Activated T-helper 2 cell treated with anti-CD3 and anti-CD28 coated beads, Interferon-gamma antibody, Interleukin-2, Interleukin-4, amounts not matched to agents 10 μg/mL and 5 μg/mL and 100 μg/mL, durations not matched to agents 14 hours and 24 hours and 36 hours (primary cell): Measurements from ENCODE around the gene AGAP3. TPM values are rescaled to one million over a fixed set of nuclear protein-coding genes. Genes with fewer than 3 reads are reported as not detected.

ENCODE experiments used
- DNase-seq: peaks from one replicate; pipeline ENCODE4 v3.0.0; 2021; ENCODE audit warnings: low spot score
- H3K27ac Mint-ChIP-seq: one replicate; pipeline ENCODE4 v1.8.0; 2021; ENCODE audit warnings: mixed read lengths
- H3K27me3 Mint-ChIP-seq: one replicate; pipeline ENCODE4 v1.8.0; 2021; ENCODE audit warnings: low read depth, mixed read lengths
- H3K36me3 Mint-ChIP-seq: one replicate; pipeline ENCODE4 v1.8.0; 2021; ENCODE audit warnings: low read depth, mixed read lengths
- H3K4me1 Mint-ChIP-seq: one replicate; pipeline ENCODE4 v1.8.0; 2021; ENCODE audit warnings: low read depth, mixed read lengths
- H3K4me3 Mint-ChIP-seq: one replicate; pipeline ENCODE4 v1.8.0; 2021; ENCODE audit warnings: low read depth, mild to moderate bottlenecking, moderate library complexity, mixed read lengths
- H3K9me3 Mint-ChIP-seq: one replicate; pipeline ENCODE4 v1.8.0; 2021; ENCODE audit warnings: mixed read lengths
- intact Hi-C: fragments of 100-400 bp; cut with micrococcal nuclease; formaldehyde crosslinking; loops from one replicate; pipeline ENCODE4 v1.15.1; 2023
- total RNA-seq: library from RNA; stranded (reverse); gene quantifications from 2 replicates; pipeline ENCODE4 v1.2.3, GENCODE V29; 2022

The AGAP3 gene
- total RNA-seq, 1 donor from 2014 or later, result 62.5 TPM

- Mint-ChIP-seq H3K27ac (no peak overlapping the region), H3K27me3 (no peaks in the 10 kb centered on the region)
Measured at GRCh38 chr7:151101621-151102396, 15.5 kb downstream of the AGAP3 start.

DNA sequence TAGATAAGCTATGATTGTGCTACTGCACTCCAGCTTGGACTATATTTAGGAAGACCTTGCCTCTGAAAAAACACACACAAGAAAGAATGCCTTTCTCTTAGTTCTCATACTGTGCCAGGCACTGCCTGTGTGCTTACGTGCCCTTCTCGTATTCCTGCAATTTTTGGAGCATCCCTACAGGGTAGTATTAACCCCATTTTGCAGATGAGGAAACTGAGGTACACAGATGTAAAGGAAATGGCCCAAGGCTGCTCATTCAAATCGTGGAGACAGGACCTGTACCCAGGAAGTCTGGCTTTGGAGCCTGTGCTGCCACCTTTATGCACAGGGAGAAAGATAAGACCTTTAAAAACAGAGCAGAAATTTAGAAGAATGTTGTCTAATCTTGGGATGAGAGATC lies 16.7 kb downstream of the AGAP3 start:
- Mint-ChIP-seq H3K4me1 (no peaks in the 10 kb centered on the region), H3K36me3 (no peaks in the 10 kb centered on the region), H3K9me3 (no peaks in the 10 kb centered on the region), H3K27me3 (no peaks in the 10 kb centered on the region), H3K4me3 (no peak overlapping the region), H3K27ac (peak overlapping the region; percentile 26)
- no peak for DNase-seq
- intact Hi-C loops, result no loop called here

More at GRCh38 chr7:151101621-151102396, 15.5 kb downstream of the AGAP3 start:
- Mint-ChIP-seq H3K4me1 (no peaks in the 10 kb centered on the region), H3K9me3 (no peaks in the 10 kb centered on the region), H3K36me3 (no peaks in the 10 kb centered on the region), H3K4me3 (no peak overlapping the region)
- no peak for DNase-seq
- intact Hi-C loops, result no loop called here

- Mint-ChIP-seq H3K27me3 (no peaks in the 10 kb centered on the region), H3K9me3 (no peaks in the 10 kb centered on the region), H3K4me1 (no peaks in the 10 kb centered on the region), H3K4me3 (no peak overlapping the region), H3K36me3 (no peaks in the 10 kb centered on the region), H3K27ac (no peak overlapping the region)
- no peak for DNase-seq
- intact Hi-C loops, result no loop called here
Measured at GRCh38 chr7:151103973-151104372, 17.7 kb downstream of the AGAP3 start.

- no peaks in the 10 kb centered on the region for H3K27me3 Mint-ChIP-seq
- H3K9me3 Mint-ChIP-seq, result no peaks in the 10 kb centered on the region
- no peak overlapping the region for H3K27ac Mint-ChIP-seq
- no peaks in the 10 kb centered on the region for H3K4me1 Mint-ChIP-seq
- H3K36me3 Mint-ChIP-seq, result no peaks in the 10 kb centered on the region
- H3K4me3 Mint-ChIP-seq, result no peak overlapping the region
- no peak for DNase-seq
- intact Hi-C loops, result no loop called here
Measured at GRCh38 chr7:151104411-151105235, 18.3 kb downstream of the AGAP3 start.

- no peaks in the 10 kb centered on the region for H3K4me1 Mint-ChIP-seq
- H3K27ac Mint-ChIP-seq, result no peak overlapping the region
- H3K27me3 Mint-ChIP-seq, result peaks cover under 1% of the 10 kb centered on the region
- no peaks in the 10 kb centered on the region for H3K9me3 Mint-ChIP-seq
- intact Hi-C loops, result no loop called here
- DNase-seq, result no peak
- H3K36me3 Mint-ChIP-seq, result no peaks in the 10 kb centered on the region
- H3K4me3 Mint-ChIP-seq, result no peak overlapping the region
Measured at GRCh38 chr7:151107882-151108281, 21.6 kb downstream of the AGAP3 start.

DNA sequence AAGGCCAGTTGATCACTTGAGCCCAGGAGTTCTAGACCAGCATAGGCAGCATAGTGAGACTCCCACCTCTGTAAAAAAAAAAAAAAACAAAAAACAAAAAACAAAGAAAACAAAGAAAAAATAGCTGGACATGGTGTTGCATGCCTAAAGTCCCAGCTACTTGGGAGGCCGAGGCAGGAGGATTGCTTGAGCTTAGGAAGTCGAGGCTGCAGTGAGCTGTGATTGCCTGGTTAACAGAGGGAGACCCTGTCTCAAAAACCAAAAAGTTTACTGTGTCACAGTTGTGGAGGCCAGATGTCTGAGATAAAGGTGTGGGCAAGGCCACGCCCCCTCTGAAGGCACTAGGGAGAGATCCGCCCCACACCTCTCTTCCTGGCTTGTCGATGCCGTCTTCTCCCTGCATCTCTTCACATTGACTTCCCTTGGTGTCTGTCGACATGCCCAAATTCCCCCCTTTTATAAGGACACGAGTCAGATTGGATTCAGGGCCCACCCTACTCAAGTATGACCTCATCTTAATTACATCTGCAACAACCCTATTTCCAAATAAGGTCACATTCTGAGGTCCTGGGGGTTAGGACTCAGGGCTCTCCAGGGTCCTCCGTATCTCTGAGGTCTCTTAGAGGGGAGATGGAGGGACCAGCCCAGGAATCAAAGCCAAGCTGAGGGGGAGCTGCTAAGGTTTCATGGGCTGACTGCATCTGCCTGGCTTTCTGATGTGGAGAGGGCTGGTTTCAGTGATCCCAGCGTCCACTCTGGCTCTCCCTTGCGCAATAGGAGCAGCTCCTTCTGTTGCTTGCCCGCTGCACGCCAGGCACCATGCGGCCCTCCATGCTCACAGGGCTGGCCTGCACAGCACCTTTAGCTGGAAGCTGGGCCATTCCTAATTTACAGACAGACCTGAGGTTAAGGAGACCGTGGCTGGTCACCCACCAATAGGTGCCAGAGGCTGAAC lies 23.1 kb downstream of the AGAP3 start:
- Mint-ChIP-seq H3K4me1 (no peaks in the 10 kb centered on the region), H3K9me3 (no peaks in the 10 kb centered on the region), H3K4me3 (no peak overlapping the region), H3K36me3 (no peaks in the 10 kb centered on the region), H3K27me3 (peaks cover 1% of the 10 kb centered on the region), H3K27ac (no peak overlapping the region)
- intact Hi-C loops, result loop anchor here (5.0 kb wide), 1 partner anchor 212 kb away; no protein-coding TSS in a partner anchor
- no peak for DNase-seq

DNA sequence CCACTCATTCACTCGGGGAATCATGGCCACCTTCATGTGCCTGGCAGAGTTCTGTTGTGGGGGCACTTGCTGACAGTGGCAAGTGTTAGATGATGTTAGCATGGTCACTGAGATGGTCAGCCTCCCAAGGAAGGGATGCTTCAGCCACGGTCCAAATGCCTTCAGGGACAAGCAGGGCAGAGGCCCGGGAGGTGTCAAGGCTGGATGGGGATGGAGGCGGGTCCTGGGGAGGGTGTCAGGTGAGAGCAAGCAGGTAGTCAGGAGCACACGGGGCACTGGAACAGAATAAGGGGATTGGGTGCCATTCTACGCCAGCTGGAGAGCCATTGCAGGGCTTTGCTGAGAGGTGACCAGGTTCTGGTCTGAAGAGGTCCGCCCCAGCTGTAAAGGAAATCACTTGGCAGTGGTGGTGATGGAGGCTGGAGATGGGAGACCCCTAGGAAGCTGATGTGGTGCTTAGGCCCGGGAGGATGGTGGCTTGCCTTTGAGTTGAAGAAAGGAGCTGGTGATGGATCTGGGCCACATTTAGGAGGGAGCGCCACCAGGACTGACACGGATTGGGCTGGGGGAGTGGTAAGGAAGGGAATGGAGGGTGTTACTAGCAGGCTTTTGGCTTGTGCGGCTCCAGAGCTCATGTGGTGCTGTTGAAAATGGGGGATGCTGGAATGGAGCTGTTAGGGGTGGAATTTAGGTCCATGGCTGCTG lies 24.1 kb downstream of the AGAP3 start:
- no peak for DNase-seq
- peaks cover 1% of the 10 kb centered on the region for H3K27me3 Mint-ChIP-seq
- intact Hi-C loops, result loop anchor here (5.0 kb wide), 1 partner anchor 213 kb away; no protein-coding TSS in a partner anchor
- H3K4me3 Mint-ChIP-seq, result no peak overlapping the region
- no peaks in the 10 kb centered on the region for H3K36me3 Mint-ChIP-seq
- H3K27ac Mint-ChIP-seq, result no peak overlapping the region
- H3K9me3 Mint-ChIP-seq, result no peaks in the 10 kb centered on the region
- H3K4me1 Mint-ChIP-seq, result no peaks in the 10 kb centered on the region

- Mint-ChIP-seq H3K4me3 (no peak overlapping the region), H3K4me1 (no peaks in the 10 kb centered on the region), H3K27me3 (peaks cover 5% of the 10 kb centered on the region), H3K27ac (no peak overlapping the region), H3K9me3 (no peaks in the 10 kb centered on the region), H3K36me3 (no peaks in the 10 kb centered on the region)
- peak; percentile 55 for DNase-seq
- intact Hi-C loops, result loop anchor here (1.0 to 5.0 kb wide), 3 partner anchors 23 to 214 kb away; partner anchors contain the start of gene ABCB8
Measured at GRCh38 chr7:151110941-151111645, 24.8 kb downstream of the AGAP3 start.

DNA sequence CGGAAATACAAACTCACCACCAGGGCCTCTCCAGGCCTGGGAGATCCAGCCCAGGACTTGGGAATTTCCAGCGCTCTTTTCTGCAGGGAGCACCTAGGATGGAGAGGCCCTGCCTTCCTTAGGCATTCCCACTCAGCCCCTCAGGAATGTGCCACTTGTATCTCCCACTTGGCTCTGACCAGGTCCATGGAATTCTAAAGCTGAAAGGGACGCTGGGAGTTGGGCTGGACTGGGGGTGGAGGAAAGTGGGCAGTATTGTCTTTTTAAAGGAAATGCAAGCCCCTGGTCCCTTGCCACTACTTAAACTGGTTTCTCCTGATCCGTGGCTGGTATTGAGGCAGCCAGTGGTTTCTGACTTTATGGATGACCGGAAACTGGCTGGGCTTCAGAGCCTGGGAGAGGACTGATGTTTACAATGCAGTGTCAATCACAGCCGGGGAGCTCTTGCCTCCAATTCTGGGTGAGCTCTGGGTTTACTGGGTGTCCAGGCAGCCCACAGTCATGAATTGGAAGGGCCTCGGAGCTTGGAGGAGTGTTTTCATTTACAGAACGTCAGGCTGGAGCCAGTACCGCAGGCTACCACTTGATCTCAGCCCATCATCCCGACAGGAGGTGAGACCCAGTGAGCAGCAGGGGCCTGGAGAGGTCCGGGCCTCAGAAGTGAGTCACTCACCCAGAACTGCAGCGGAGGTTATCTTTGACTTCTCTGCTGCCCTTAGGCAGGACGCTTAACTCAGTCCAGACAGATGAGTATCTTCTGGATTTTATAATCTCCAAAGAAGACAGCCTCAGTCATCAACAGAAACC lies 27.3 kb downstream of the AGAP3 start:
- Mint-ChIP-seq H3K4me3 (no peak overlapping the region), H3K36me3 (no peaks in the 10 kb centered on the region), H3K9me3 (no peaks in the 10 kb centered on the region), H3K4me1 (no peaks in the 10 kb centered on the region), H3K27ac (no peak overlapping the region), H3K27me3 (peaks cover 5% of the 10 kb centered on the region)
- DNase-seq, result no peak
- intact Hi-C loops, result loop anchor here (5.0 kb wide), 1 partner anchor 216 kb away; no protein-coding TSS in a partner anchor

GRCh38 chr7:151114151-151115090 lies 28.1 kb downstream of the AGAP3 start:
- Mint-ChIP-seq H3K36me3 (no peaks in the 10 kb centered on the region), H3K27ac (no peak overlapping the region), H3K4me3 (no peak overlapping the region), H3K4me1 (no peaks in the 10 kb centered on the region), H3K9me3 (no peaks in the 10 kb centered on the region), H3K27me3 (peaks cover 5% of the 10 kb centered on the region)
- no peak for DNase-seq
- intact Hi-C loops, result loop anchor here (5.0 kb wide), 1 partner anchor 217 kb away; no protein-coding TSS in a partner anchor
